GM21529 (cell line): Measurements from ENCODE around the gene EGFLAM.
A peak's percentile ranks its signal among the peaks of the same experiment; 100 is the strongest.

ENCODE experiments used
- ATAC-seq: cut with Tn5 transposase; IDR thresholded peaks from one replicate; pipeline ENCODE4 v1.9.1; 2021; ENCODE audit not compliant: unreplicated experiment

The EGFLAM gene

DNA sequence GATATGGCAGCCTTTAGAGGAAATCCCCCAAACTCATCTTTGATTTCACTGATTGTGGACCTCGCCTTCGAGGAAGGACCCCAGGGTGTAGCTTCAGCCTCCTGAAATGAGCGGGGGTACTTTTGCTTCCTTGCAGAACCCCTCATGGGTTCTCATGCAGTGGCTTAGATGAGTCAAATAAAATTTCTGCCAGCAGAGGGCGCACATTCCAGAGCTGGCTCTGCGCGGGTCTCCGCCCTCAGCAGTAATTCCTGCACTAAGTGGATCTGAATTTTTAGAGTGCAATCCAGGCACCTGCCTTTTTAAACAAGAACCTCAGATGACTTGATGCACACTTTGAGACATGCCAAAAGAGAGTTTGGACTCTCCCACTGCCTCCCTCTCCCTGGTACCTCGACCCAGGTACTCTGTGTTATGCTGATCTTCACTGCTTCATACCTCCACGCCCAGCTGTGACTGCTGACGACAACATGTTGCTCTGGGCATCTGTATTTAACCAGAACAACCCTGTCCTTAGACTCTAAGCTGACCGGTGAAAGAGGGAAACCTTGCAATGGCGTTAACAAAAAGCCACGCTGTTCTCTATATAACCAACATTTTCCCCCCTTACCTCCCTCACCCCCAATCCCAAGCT, 7.3 kb downstream of the EGFLAM start:
- ATAC-seq, result peak; percentile 73

DNA sequence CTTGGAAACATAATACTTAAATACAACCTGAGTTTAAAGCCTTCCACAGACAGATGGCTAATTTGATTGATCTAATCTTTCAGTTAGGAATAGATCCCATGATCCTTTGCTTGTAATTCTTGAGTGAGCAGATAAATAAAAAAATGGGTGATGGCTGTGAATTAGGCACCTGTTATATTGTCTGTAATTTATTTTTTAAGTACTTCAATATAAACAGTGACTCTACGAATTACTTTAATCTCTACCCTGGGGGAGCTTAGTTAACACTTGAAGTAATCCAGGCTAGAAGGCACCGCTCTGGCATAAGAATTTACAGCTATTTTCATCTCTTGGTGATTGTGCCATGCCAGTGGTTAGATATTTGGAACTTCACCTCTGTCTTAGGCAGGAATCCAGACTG, 9.0 kb downstream of the EGFLAM start:
- ATAC-seq, result no peak

DNA sequence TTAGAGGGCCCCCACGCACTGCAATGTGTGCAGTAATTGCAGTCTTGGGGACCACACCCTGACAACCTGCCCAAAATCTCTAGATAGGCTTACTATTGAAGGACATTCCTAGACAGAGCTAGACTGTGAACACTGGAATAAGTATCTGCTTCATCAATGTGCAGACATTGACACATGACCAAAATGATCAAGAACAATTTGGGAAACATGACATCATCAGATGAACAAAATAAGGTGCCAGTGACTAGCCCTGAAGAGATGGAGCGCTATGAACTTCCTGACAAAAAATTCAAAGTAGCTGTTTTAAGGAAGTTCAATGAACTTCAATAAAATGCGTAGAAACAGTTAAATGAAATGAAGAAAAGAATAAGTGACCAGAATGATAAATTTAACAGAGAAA, 15.3 kb downstream of the EGFLAM start:
- ATAC-seq, result no peak

DNA sequence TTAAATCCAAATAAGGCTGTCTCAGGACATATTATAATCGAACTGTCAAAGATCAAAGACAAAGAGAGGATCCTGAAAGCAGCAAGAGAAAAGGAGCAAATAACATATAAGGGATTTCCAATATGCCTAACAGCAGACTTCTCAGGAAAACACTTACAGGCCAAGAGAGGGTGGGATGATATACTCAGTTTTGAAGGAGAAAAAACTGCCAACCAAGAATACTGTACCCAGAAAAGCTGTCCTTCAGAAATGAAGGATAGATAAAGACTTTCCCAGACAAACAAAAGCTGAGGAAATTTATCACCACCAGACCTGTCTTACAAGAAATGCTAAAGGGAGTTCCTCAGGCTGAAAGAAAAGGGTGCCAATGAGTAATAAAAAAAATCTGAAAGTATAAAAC, 16.0 kb downstream of the EGFLAM start:
- ATAC-seq, result no peak

GRCh38 chr5:38284384-38284783, 26.0 kb downstream of the EGFLAM start:
- ATAC-seq, result no peak

DNA sequence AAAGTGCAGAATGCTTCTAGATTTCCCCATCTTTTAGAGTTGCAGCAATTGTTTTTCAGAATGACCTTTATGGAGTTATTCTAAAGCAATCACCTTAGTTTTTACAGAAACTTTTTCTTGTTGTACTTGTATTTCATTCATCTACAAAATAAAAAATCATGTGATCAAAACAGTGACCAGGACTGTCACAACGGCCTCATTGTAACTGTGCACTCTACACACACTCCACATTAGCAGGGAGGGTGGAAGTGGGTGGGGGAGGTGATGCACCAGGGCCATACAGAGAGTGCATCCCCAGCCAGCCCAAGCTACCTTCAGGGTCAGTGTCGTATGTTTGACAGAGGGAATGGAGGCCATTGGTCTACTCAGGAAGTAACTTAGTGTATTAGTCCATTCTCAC, 26.9 kb downstream of the EGFLAM start:
- no peak for ATAC-seq

DNA sequence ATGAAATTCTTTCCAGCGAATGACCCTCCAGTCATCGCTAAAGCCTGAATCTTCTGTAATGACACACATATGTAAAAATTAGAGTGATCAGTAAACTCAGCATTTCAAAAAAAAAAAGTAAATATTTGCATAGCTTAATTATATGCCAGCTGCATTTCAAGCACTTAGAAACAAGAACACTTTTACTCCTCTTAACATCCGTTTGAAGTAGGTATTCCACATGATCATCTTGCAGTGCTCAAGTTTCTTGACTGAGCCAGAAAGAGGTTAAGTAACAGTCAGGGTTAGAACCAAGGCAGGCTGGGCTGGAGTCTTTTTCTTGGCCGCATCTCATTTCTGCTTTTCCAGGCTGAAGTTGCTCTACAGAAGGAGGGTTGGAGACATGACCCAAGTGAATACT, 27.6 kb downstream of the EGFLAM start:
- no peak for ATAC-seq

- no peak for ATAC-seq
Observed at GRCh38 chr5:38287124-38287523, 28.8 kb downstream of the EGFLAM start.

DNA sequence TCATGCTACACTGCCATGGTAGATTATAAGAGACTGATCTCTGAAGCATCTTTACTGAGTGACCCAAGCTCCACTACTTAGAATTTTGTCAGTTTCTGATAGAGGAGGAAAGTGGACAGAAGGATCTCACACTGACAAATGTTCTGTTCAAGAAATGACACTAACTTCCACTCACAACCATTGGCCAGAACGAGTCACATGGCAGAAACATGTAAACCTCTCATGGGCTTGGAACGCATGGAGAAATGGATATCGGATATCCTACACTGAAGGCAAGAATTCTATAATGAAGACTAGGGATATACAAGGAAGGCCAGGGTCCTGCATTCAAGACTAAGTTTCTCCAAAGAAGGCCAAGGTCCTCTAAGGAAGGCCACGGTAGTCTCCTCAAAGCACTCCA, 31.1 kb downstream of the EGFLAM start:
- ATAC-seq, result no peak

GRCh38 chr5:38290028-38290653, 31.8 kb downstream of the EGFLAM start:
- ATAC-seq, result no peak

DNA sequence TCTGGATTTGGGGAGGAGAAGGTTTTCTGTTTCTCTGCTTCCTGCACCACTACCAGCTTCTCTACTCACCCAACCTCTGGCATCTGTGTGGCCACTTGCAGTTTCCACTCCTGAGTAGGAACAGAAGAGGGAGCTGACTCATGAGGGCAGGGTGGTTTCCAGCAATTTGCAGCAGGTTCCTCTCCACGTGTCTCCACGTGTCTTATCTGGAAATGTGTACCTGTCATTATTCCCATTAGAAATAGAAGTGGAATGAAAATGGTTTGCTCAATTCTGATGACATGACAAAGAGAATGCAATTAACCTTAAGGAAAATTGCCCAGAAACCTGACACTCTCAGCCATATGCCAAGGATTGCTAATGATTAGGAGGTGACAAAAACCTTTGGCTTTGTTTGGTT, 33.0 kb downstream of the EGFLAM start:
- ATAC-seq, result no peak

- no peak for ATAC-seq
Observed at GRCh38 chr5:38292228-38292627, 33.9 kb downstream of the EGFLAM start.

DNA sequence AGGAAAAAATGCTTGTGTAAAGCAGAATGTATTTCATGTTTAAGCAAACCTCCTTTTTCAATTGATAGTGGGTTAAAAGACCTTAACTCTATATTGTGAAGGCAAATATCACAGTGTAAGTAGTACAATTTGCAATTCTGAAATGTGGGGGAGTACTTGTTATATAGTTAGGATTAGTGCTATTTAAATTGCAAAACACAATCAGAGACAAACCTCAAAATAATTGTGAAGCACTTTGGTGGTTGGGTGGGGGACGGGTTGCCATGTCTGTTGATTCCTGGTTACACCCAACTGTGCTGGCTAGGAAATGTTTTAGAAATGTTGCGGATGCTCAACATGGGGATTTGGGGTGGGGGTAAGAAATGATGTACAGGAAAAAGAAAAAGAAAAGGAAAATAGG, 37.4 kb downstream of the EGFLAM start:
- no peak for ATAC-seq

DNA sequence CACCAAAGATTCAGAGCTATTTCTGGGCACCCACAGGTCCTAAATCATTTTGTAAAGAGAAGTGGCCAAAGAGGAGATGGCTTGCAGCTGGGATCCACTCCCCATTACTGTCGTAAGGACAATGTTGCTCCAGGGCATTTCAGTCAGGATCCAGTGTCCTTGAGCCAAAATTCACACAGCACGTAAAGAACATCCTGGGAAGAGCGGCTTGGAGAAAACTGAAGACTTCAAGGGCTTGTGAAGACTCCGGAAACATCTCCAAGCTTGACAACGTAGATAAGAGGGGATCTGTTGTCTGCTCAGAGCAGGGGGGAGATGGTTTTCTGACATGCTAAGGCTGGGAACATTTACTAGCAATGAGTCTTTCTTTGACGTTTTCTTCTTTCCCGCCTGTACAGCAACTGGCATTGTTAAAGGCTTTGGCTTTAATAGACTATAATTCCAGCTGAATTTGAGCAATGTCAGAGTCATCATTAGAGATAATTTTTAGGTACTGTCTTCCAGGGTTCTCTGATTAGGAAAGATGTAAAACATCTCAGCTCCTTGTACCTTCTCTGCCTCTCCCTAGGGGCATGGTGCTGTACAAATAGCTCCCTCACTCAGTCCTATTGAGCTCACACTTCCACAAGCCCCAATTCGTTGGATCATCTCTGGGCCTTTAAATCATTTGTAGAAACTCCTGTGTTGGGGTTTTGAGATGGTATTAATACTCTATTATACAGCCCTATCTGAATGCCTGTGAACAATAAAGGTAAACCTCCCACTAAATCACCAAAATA, 39.7 kb downstream of the EGFLAM start:
- no peak for ATAC-seq

DNA sequence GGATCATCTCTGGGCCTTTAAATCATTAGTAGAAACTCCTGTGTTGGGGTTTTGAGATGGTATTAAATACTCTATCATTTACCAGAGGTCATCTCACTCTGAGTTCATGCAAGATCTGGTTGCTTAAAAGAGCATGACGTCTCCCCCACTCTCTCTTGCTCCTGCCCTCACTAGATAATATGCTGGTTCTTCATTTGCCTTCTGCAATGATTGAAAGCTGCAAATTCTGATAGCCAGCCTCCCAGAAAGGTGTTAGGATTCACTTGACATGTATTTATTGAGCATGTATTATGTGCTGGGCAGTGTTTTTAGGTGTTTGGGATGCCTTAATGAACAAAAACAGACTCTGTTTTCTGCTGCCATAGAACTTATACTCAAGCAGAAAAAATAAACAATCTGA, 41.2 kb downstream of the EGFLAM start:
- ATAC-seq, result no peak

- ATAC-seq, result no peak
Observed at GRCh38 chr5:38305148-38305547, 46.8 kb downstream of the EGFLAM start.

DNA sequence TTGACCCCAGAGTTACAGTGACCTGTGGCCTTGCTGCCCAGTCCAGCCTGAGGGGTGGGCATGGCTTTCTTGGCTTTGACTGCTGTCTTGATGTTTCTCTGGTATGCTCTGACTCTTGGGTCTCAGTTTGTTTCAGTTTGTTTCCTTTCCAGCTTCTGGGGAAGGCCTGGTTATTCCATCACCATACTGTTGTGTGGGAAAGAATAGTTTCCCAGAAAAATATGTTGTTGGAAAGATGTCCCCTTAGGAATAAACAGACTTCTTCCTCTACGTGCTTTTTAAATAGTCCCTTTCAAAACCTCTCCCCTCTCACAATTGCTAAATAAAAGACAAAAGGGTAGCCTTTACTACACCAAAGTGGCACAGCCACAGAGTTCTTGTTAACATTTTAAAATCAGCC, 49.5 kb downstream of the EGFLAM start:
- no peak for ATAC-seq

DNA sequence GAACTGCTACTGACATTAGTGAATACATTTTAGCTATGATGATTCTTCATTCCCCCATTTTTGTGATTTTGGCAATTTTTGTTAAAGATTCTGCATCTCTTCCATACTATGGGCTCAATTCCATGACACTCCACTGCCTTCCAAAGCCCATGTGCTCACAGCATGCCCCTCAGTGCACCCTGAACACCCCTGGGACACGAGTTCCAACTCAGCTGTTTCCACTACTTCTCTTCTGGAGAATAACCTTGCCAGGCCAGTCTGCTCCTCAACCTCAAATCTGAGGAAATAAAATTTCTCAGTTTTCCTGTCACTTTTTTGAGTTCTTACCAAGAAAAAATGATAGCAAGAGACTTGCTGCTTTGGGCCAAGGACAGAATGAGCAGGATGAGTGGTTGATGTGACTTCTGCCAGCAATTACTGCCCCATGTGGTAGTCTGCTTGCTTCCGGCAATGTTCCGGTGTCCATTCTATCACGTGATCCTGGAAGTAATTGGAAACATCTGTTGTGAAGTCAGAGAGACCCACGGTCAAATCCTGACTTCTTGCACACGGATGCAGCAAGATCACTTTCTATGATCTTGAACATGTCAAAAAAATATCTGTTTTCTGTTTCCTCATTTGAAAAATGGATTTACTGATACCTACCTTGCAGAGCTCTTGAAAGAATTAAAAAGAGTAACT, 58.3 kb downstream of the EGFLAM start:
- ATAC-seq, result no peak

DNA sequence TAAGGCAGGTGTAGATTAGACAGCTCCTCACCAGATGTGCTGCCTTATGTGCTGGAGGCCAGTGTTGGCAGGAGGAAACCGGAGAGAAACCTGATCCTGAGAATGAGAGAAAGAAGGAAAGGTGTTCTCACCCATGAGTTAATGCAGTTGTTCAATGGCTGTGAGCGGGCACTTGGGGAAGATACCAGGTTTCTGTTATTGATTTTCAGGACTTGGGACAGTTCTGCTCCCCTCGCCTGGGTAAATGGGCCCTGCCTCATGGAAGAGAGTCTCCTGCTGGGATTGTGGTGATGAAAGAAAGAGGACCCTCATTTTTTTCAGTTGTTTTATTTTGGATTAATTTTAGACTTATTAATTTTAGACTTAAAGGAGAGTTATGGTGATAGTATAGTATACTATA, 59.5 kb downstream of the EGFLAM start:
- no peak for ATAC-seq

- ATAC-seq, result no peak
Observed at GRCh38 chr5:38319491-38319890, 61.1 kb downstream of the EGFLAM start.

GRCh38 chr5:38321978-38322377, 63.6 kb downstream of the EGFLAM start:
- ATAC-seq, result no peak
